GM21529 (cell line): ENCODE data around the gene CT45A6.
"Not testable (repeated sequence)": the region's sequence is repeated elsewhere in the genome, so short reads cannot be mapped to it uniquely, and the experiment has no call there.

ENCODE experiments used
- ATAC-seq: cut with Tn5 transposase; IDR thresholded peaks from one replicate; pipeline ENCODE4 v1.9.1; 2021; ENCODE audit not compliant: unreplicated experiment

Gene CT45A6, protein sequence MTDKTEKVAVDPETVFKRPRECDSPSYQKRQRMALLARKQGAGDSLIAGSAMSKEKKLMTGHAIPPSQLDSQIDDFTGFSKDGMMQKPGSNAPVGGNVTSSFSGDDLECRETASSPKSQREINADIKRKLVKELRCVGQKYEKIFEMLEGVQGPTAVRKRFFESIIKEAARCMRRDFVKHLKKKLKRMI

GRCh38 chrX:135802687-135803086 lies at the start of gene CT45A6:
CT45A6 (minus strand) TSS chrX:135802787; CDS start chrX:135798993, 3,794 bp downstream.
- ATAC-seq, result not testable (repeated sequence)

DNA sequence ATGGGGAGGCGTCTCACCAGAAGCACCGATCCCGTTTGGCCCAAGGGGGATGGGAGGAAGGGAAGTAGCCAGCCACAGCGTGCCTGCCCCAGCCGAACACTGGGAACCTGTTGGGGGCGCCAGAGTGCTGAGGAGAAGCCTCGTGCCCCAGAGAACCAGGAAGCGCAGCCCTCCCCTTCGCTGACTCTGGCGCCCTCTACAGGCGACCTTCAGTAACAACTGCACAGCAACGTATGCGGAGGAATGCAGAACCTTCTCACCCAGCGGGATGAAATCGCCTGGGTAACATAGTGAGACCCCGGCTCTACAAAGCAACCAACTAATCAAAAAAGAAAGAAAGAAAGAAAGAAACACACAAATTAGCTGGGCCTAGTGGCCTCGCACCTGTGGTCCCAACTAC lies 34.6 kb upstream of the CT45A6 start, which contains the start of gene CT45A7:
TSS of gene CT45A7 (minus strand) at position 101 of the 400 bp plus-strand sequence. CDS start 3,747 bp downstream, outside the sequence.
- not testable (repeated sequence) for ATAC-seq

DNA sequence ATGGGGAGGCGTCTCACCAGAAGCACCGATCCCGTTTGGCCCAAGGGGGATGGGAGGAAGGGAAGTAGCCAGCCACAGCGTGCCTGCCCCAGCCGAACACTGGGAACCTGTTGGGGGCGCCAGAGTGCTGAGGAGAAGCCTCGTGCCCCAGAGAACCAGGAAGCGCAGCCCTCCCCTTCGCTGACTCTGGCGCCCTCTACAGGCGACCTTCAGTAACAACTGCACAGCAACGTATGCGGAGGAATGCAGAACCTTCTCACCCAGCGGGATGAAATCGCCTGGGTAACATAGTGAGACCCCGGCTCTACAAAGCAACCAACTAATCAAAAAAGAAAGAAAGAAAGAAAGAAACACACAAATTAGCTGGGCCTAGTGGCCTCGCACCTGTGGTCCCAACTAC lies 17.3 kb upstream of the CT45A6 start, which contains the start of gene CT45A2:
TSS of gene CT45A2 (minus strand) at position 101 of the 400 bp plus-strand sequence. CDS start 3,747 bp downstream, outside the sequence.
- not testable (repeated sequence) for ATAC-seq

DNA sequence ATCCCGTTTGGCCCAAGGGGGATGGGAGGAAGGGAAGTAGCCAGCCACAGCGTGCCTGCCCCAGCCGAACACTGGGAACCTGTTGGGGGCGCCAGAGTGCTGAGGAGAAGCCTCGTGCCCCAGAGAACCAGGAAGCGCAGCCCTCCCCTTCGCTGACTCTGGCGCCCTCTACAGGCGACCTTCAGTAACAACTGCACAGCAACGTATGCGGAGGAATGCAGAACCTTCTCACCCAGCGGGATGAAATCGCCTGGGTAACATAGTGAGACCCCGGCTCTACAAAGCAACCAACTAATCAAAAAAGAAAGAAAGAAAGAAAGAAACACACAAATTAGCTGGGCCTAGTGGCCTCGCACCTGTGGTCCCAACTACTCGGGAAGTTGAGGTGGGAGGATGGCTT lies 17.2 kb downstream of the CT45A6 start, which contains the start of gene CT45A5:
TSS of gene CT45A5 (minus strand) at position 101 of the 400 bp plus-strand sequence. CDS start 3,774 bp downstream, outside the sequence.
- not testable (repeated sequence) for ATAC-seq

GRCh38 chrX:135768091-135768490 lies 34.5 kb downstream of the CT45A6 start, which contains the start of gene CT45A3:
CT45A3 (minus strand) TSS chrX:135768191; CDS start chrX:135764444, 3,747 bp downstream.
- not testable (repeated sequence) for ATAC-seq

GRCh38 chrX:135744739-135745138 lies 57.8 kb downstream of the CT45A6 start:
- ATAC-seq, result not testable (repeated sequence)
